ENCODE data around the gene TUBB1. TPM values are rescaled to one million over a fixed set of nuclear protein-coding genes. Genes with fewer than 3 reads are reported as not detected.

TUBB1 gene
- total RNA-seq, 2 experiments from 2014 or later = not detected

Other genes with a start within 250 kb of the TUBB1 start
- 1 to 10 TPM in 1 of 2 experiments, under 1 TPM in 1; 0.89 to 1.8 TPM for gene GNAS-AS1, start 168.5 kb upstream of the TUBB1 start, total RNA-seq
- 100 to 1,000 TPM; 817 to 859 TPM for gene GNAS, start 166.7 kb upstream of the TUBB1 start, total RNA-seq
- 10 to 100 TPM; 71.2 to 86.2 TPM for gene NELFCD, start 38.2 kb upstream of the TUBB1 start, total RNA-seq
- gene CTSZ, start 12.2 kb upstream of the TUBB1 start, total RNA-seq = 10 to 100 TPM; 39.6 to 48.0 TPM
- gene ATP5F1E, start 12.9 kb downstream of the TUBB1 start, total RNA-seq = 10 to 100 TPM; 78.3 to 80.8 TPM
- 100 to 1,000 TPM in 1 of 2 experiments, 10 to 100 TPM in 1; 80.4 to 104 TPM for gene PRELID3B, start 23.4 kb downstream of the TUBB1 start, total RNA-seq
- gene ZNF831, start 144.4 kb downstream of the TUBB1 start, total RNA-seq = 10 to 100 TPM in 1 of 2 experiments, 1 to 10 TPM in 1; 7.9 to 10.2 TPM

Data from activated CD8-positive, alpha-beta memory T cell treated with anti-CD3 and anti-CD28 coated beads, Interleukin-2, amount 10 ng/mL, durations not matched to agents 7 days and 5 days (primary cell).